HG03520 (cell line): ENCODE data around the gene ANK3.

ENCODE experiments used
- ATAC-seq: cut with Tn5 transposase; IDR thresholded peaks from one replicate; pipeline ENCODE4 v1.9.1; 2021; ENCODE audit warnings: mild to moderate bottlenecking, moderate library complexity; ENCODE audit not compliant: unreplicated experiment

The ANK3 gene

GRCh38 chr10:60282771-60283353 is 106.8 kb downstream of the ANK3 start:
- no peak for ATAC-seq

DNA sequence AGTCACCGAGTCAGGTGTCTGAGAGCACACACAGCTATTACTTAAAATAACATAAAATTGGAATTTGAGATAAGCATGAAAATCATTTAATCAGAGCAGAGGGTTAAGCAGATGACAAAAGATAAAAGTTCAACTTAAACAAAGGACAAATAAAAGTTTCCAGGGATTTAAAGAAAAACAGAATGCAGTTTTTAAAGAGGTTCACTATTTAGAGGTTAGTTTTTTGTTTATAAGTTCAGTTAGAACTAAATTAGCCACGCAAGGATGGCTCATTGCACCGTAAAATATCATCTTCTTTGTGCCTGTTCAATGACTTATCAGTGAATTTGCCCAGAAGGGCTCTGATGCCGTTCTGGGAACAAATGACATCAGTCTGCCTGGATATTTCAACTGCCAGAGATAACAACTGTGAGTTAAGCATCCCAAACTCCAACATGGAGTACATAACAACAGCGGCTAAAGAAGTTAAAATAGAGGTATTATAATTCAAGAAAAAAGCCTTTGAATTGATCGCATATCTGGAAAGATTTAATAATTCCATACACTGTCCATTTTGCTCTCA is 107.8 kb downstream of the ANK3 start:
- ATAC-seq = no peak

- no peak for ATAC-seq
Observed at GRCh38 chr10:60281331-60281730, 108.3 kb downstream of the ANK3 start.

DNA sequence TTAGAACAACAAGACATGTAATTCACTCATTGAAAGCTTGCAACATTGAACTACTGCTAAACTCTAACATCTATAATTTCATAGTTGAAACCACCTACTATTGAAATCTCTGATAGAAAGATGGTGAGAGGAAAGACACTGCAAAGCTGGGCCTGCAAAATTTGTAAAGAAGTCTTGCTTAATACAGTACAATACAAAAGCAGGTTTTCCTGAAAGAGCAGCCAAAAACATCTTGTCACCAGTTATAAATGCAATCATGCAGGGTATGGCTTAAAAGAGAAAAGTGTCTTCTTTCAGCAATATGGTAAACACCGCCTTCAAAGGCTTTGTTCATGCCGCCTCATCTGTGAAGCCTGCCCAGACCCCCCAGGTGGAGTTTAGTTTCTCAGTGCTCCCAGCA is 109.2 kb downstream of the ANK3 start:
- ATAC-seq = no peak

DNA sequence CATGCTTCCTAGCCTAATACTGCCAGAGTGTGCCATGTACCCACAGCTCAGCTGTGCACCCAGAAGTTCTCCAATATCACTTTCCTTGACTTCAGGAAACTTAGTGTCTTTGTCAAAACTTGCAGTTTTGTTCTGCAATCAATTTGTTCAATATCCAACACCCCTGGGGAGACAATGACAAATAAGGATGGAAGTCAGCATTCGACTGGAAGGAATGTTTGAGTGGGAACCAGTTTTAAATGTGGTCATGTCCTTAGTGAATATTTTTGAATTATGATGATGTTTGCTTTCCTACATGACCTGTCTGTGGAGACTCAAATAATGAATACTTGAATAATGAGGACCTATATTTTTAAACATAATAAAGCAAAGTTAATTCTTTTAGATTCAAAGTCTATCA is 112.0 kb downstream of the ANK3 start:
- no peak for ATAC-seq

DNA sequence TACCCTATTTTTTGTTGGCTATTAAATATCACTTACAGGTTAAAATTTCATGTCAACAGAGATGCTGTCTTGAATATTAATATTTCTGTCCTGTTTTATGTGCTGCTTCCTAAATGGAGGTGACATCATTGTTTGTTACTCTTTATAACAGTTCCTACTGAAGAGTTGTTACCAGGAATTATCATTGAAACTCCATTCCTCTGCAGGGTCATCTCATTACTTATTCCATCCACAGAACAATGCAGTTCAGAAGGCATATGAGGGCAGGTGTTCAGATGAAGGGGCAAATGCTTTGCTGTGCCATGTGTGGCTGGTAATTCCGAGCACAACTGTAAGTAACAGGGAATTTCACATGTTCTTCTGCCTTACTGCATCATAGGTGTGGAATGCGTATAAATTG is 113.4 kb downstream of the ANK3 start:
- ATAC-seq = no peak

GRCh38 chr10:60271319-60272040 is 118.2 kb downstream of the ANK3 start:
- no peak for ATAC-seq

DNA sequence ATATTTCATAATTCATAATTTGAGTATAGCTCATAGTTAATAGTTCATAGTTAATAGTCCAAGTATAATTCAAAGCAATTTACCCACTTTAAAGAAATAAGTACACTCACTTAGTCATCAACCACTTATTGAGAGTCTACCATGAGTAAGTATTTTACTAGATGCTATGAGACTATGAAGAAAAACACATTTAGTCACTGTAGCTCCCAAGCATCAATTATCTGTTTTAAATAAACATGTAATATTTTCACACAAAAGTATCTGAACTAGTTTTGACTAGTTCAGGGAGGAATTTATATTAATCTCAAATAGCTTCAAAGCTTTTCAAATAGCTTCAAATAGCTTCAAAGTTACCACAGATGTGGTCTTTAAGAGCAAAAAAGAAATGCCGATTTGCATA is 119.2 kb downstream of the ANK3 start:
- ATAC-seq = no peak

DNA sequence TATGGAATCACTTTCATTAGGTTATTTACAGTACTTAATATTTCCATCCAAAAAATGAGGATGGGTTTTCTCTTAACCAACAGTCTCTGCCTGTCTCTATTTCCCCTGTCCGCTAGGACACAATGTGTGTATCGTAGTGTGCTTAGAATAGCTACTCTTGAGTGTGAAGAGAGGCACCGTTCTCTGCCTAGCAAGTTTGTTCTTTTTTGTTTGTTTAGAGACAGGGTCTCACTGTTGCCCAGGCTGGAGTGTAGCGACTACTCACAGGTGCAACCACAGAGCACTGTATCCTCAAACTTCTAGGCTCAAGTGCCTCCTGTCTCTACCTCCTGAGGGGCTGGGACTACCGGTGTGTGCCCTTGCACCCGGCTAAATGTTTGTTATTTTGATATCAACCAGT is 121.9 kb downstream of the ANK3 start:
- ATAC-seq = no peak

DNA sequence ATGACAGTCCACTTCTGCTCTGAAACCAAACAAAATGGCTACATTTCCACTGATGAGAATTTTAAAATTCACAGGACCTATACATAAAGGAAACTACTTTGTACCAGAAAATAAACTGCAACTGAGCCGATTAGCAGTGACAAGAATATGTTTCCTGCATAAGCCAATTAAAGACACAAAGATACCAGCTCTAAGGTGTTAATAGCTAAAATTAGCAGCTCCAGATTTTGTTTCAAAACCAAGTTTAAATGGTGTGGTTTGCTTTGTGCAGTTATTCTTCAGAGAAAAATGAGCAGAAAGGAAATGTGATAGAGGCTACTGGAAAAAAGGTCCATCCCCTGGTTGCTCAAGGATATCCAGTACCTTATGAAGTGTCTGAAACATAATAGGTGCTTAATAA is 123.2 kb downstream of the ANK3 start:
- ATAC-seq = no peak

- ATAC-seq = no peak
Observed at GRCh38 chr10:60262647-60263126, 127.0 kb downstream of the ANK3 start.

DNA sequence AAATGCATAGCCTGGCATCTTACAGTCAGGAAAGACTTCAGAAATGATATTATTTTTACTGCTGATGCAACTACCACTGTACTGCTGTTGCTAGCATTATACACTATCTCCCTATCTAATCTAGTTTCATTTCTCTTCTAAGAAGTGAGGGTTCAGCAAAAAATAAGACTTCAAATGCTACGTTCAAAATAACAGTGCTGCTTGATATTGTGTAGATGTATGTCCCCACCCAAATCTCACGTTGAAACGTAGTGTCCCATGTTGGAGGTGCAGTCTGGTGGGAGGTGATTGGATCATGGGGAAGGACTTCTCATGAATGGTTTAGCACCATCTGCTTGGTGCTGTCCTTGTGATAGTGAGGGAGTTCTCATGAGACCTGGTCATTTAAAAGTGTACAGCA is 129.4 kb downstream of the ANK3 start:
- no peak for ATAC-seq

- no peak for ATAC-seq
Observed at GRCh38 chr10:60258429-60258797, 131.3 kb downstream of the ANK3 start.

DNA sequence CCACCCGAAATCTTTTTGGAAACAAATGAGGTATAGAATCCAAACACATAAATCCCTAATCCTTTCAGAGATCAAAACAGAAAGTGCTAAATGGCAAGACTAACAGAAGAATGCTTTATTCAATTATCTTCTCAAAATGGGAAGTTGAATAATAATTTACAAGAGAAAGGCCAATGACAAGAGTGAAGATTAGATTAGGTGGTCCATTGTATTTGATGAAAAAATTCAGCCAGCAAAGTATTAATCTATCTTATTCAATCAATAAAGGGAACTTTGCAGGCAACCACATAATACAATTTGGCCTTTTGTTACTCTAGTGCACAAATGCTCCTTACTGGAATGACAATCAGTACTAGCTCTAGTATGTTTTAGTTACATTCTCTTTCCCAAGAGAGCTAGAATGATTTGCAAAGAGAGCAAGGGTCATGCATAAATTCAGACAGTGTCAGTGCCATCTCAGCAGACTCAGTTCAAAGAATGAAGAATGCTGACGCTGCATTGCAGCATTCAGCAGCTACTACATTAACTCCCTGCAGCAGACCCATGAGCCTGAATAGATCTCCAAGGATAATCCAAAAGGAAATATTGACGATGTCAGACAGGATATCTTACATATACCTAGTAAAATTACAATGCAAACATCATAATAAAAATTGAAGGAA is 131.8 kb downstream of the ANK3 start:
- no peak for ATAC-seq

- ATAC-seq = no peak
Observed at GRCh38 chr10:60254776-60255175, 134.9 kb downstream of the ANK3 start.

- no peak for ATAC-seq
Observed at GRCh38 chr10:60253484-60253883, 136.2 kb downstream of the ANK3 start.

DNA sequence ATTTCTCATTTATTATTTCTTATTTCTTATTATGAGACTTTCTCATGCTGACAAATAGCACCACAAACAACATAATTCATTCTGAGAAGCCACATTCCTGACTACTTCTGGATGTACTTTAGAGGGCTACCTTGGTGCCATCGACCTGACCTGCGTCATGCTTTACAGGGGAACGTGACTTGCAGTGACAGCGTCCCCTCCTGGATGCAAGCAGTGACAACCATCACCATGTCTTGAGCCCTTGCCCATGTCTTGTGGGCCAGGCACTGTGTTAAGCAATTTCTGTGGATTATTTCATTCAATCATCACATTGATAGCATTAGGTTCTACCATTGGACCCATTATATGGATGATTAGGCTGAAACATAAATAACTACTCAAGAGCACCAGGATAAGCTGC is 137.0 kb downstream of the ANK3 start:
- ATAC-seq = no peak

- ATAC-seq = no peak
Observed at GRCh38 chr10:60246382-60246781, 143.3 kb downstream of the ANK3 start.

DNA sequence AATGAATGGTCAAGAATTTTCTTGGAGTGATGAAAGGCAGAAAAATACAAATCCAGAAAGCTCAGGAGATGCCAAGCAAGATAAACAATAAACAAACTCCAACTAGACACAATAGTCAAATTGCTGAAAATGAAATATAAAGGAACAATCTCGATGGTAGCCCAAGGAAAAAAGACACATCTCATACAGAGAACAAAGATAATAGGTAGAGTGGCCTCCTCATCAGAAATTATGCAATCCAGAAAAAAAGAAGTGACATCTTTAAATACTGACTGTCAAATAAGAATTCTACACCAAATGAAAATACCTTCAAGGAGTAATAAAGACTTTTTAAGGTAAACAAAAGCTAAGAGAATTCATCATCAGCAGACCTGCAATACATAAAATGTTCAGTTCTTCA is 150.4 kb downstream of the ANK3 start:
- no peak for ATAC-seq

- ATAC-seq = no peak
Observed at GRCh38 chr10:60238759-60239100, 150.9 kb downstream of the ANK3 start.

GRCh38 chr10:60237977-60238758 is 151.5 kb downstream of the ANK3 start:
- peak; percentile 44 for ATAC-seq
